ENCODE data around the gene ERCC1. TPM values are rescaled to one million over a fixed set of nuclear protein-coding genes. Genes with fewer than 3 reads are reported as not detected.

ERCC1 gene
- total RNA-seq, 1 donor from 2014 or later = 77.9 TPM

- no peak overlapping the region for H3K4me3 Mint-ChIP-seq (ENCODE audit: unreplicated experiment)
- H3K36me3 Mint-ChIP-seq (ENCODE audit: low read depth) = peaks cover 5% of the 10 kb centered on the region
- H3K27ac Mint-ChIP-seq (ENCODE audit: unreplicated experiment) = no peak overlapping the region
- no peaks in the 10 kb centered on the region for H3K9me3 Mint-ChIP-seq (ENCODE audit: low read depth)
- no peaks in the 10 kb centered on the region for H3K27me3 Mint-ChIP-seq (ENCODE audit: low read depth)
- peaks cover 4% of the 10 kb centered on the region for H3K4me1 Mint-ChIP-seq (ENCODE audit: low read depth)
- TF ChIP-seq CTCF (IDR thresholded peaks at IDR 0.05) = no peak
- DNase-seq (ENCODE audit: low spot score) = no peak
Measured at GRCh38 chr19:45364696-45365095, 59.0 kb downstream of the ERCC1 start.

DNA sequence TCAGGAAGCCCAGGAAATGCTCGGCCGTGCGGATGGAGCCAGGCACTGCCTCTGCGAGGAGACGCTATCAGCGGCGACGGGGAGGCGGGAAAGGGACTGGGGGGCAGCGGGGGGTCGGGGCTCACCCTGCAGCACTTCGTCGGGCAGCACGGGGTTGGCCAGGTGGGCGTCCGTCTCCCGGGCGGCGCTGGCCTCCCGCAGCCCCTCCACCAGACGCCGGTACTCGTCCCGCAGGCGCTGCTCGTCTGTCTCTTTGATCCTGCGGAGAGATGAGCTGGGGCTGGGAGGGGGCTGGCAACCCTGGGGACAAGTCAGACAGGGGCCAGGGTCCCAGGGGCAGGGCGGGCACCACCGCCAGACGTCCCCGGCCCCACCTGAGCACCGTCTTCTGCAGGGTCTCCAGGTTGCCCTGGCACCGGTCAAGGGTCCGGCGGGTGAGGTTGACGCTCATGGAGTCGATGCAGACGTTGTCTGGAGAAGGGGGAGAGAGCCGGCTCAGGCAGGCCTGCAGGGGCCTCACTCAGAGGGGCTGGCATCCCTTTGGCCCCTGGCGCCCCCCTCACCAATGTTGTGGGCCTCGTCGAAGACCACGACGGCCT lies 59.8 kb downstream of the ERCC1 start:
- TF ChIP-seq CTCF (IDR thresholded peaks at IDR 0.05) = no peak
- H3K27me3 Mint-ChIP-seq (ENCODE audit: low read depth) = no peaks in the 10 kb centered on the region
- no peak overlapping the region for H3K27ac Mint-ChIP-seq (ENCODE audit: unreplicated experiment)
- no peaks in the 10 kb centered on the region for H3K9me3 Mint-ChIP-seq (ENCODE audit: low read depth)
- H3K4me1 Mint-ChIP-seq (ENCODE audit: low read depth) = peaks cover 2% of the 10 kb centered on the region
- peak; percentile 92 for DNase-seq (ENCODE audit: low spot score)
- no peak overlapping the region for H3K4me3 Mint-ChIP-seq (ENCODE audit: unreplicated experiment)
- H3K36me3 Mint-ChIP-seq (ENCODE audit: low read depth) = peaks cover 7% of the 10 kb centered on the region

DNA sequence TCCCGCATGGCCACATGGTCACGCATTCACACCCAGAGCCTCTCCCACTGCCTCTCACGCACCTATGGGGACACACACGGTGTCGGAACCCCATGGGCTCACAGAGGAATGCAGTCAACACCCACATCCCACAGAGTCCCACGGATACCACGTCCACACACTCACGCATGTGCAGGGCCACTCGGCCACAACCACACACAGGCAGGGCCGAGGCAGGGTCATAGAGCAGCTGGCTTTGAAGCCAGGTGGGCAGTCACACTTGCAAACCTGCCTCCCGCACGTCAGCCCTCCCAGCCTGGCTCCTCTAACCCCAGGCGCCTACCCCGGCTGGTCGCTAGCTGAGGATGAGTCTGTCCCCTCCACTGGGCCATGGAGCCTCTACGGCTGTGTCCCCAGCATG lies 61.4 kb downstream of the ERCC1 start:
- DNase-seq (ENCODE audit: low spot score) = no peak
- no peak overlapping the region for H3K4me3 Mint-ChIP-seq (ENCODE audit: unreplicated experiment)
- H3K27ac Mint-ChIP-seq (ENCODE audit: unreplicated experiment) = no peak overlapping the region
- peaks cover 7% of the 10 kb centered on the region for H3K36me3 Mint-ChIP-seq (ENCODE audit: low read depth)
- no peaks in the 10 kb centered on the region for H3K4me1 Mint-ChIP-seq (ENCODE audit: low read depth)
- H3K27me3 Mint-ChIP-seq (ENCODE audit: low read depth) = no peaks in the 10 kb centered on the region
- H3K9me3 Mint-ChIP-seq (ENCODE audit: low read depth) = no peaks in the 10 kb centered on the region
- no peak for TF ChIP-seq CTCF (IDR thresholded peaks at IDR 0.05)

DNA sequence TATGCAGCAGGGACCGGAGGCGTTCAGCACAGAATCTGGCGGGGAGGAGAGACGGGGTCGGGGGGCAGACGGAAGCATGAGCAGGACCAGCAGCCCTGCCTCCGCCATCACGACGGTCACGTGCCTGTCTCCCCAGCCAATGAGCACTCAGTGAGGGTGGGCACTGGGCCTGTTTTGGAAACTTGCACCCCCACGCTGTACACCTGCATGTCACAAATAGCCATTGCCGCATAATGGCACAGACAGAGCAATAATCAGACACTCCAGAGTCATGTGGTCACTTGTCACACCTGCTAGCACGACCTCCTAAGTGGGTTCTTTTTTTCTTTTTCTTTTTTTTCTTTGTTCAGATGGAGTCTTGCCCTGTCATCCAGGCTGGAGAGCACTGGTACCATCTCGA lies 62.1 kb downstream of the ERCC1 start:
- Mint-ChIP-seq H3K27me3 (ENCODE audit: low read depth) (no peaks in the 10 kb centered on the region), H3K36me3 (ENCODE audit: low read depth) (peaks cover 11% of the 10 kb centered on the region), H3K27ac (ENCODE audit: unreplicated experiment) (no peak overlapping the region), H3K9me3 (ENCODE audit: low read depth) (no peaks in the 10 kb centered on the region), H3K4me3 (ENCODE audit: unreplicated experiment) (no peak overlapping the region), H3K4me1 (ENCODE audit: low read depth) (no peaks in the 10 kb centered on the region)
- DNase-seq (ENCODE audit: low spot score) = no peak
- no peak for TF ChIP-seq CTCF (IDR thresholded peaks at IDR 0.05)

DNA sequence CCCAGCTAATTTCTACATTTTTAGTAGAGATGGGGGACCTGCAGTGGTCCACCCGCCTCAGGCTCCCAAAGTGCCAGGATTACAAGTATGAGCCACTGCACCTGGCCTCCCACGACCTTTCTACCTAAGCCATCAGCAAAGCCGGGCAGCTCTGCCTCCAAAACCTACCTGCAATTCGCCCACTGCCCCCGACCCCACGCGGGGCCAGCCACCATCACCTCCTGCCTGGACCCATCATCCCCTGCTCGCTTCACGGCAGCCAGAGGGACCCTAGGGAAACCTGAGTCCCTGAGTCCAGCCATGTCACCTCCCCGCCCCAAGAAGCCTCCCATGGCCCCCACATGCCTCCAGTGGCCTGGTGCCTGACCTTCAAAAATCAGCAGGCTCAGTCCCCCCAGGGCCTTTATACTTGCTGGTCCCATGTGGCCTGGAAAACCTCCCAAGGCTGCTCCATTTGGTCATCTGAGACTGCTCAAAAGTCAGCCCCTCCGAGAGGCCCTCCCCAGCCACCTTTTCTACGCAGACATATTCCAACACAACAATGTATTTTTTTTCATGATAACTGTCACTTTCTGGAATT lies 65.4 kb downstream of the ERCC1 start:
- Mint-ChIP-seq H3K27me3 (ENCODE audit: low read depth) (no peaks in the 10 kb centered on the region), H3K36me3 (ENCODE audit: low read depth) (peaks cover 18% of the 10 kb centered on the region), H3K9me3 (ENCODE audit: low read depth) (no peaks in the 10 kb centered on the region), H3K27ac (ENCODE audit: unreplicated experiment) (no peak overlapping the region), H3K4me3 (ENCODE audit: unreplicated experiment) (no peak overlapping the region), H3K4me1 (ENCODE audit: low read depth) (no peaks in the 10 kb centered on the region)
- no peak for TF ChIP-seq CTCF (IDR thresholded peaks at IDR 0.05)
- DNase-seq (ENCODE audit: low spot score) = no peak

All from chondrocyte (in vitro differentiated cells).